Ishikawa (cell line): ENCODE data around the gene HTD2.

Experiments used
- CEBPB ChIP-seq: IDR thresholded peaks from 2 replicates; pipeline ENCODE4 v1.6.1; 2012
- CREB1 ChIP-seq: IDR thresholded peaks from 2 replicates; pipeline ENCODE4 v1.6.1; 2012; ENCODE audit warnings: low read depth
- EP300 ChIP-seq: IDR thresholded peaks from 2 replicates; pipeline ENCODE4 v1.6.1; 2012; ENCODE audit warnings: borderline replicate concordance
- FOXM1 ChIP-seq: IDR thresholded peaks from 2 replicates; pipeline ENCODE4 v1.6.1; 2012; ENCODE audit warnings: low read depth, borderline replicate concordance
- NFIC ChIP-seq: IDR thresholded peaks from 2 replicates; pipeline ENCODE4 v1.6.1; 2012
- RAD21 ChIP-seq: IDR thresholded peaks from 2 replicates; pipeline ENCODE4 v1.6.1; 2012; ENCODE audit warnings: low read depth
- REST ChIP-seq: IDR thresholded peaks from 2 replicates; pipeline ENCODE4 v1.6.1; 2012; ENCODE audit warnings: low read depth, mild to moderate bottlenecking
- TAF1 ChIP-seq: IDR thresholded peaks from 2 replicates; pipeline ENCODE4 v1.6.1; 2012; ENCODE audit warnings: low read depth, mild to moderate bottlenecking
- TCF12 ChIP-seq: IDR thresholded peaks from 2 replicates; pipeline ENCODE4 v1.6.1; 2012; ENCODE audit warnings: low read depth
- TEAD4 ChIP-seq: IDR thresholded peaks from 2 replicates; pipeline ENCODE4 v1.6.1; 2012
- USF1 ChIP-seq: IDR thresholded peaks from 2 replicates; pipeline ENCODE4 v1.6.1; 2012
- YY1 ChIP-seq: IDR thresholded peaks from 2 replicates; pipeline ENCODE4 v1.6.1; 2012; ENCODE audit warnings: low read depth
- ZBTB7A ChIP-seq: IDR thresholded peaks from 2 replicates; pipeline ENCODE4 v1.6.1; 2012; ENCODE audit warnings: low read depth
- TF ChIP-seq, protein P1 (sequence below): IDR thresholded peaks from 2 replicates; pipeline ENCODE4 v1.6.1; 2012

DNA sequence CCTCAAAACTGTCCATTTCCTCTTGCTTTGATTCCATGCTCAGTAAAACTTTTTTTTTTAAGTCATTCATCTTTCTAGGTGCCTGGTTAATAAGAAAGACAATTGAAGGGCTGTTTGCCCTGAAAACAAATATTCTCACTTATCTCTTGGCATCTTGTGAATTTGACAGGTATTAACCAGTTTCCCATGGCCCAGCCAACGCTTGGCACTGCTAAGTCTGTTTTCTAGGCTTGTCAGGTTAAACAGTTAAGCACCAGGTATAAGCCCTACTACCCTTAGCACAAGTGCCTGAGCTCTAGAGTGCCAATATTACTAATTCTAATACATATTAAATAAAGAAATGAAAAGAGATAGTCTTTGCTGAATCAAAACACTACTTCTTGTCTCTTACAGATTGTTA lies 62.7 kb downstream of the HTD2 start:
- TF ChIP-seq TCF12 (no peak), EP300 (no peak), CREB1 (no peak), USF1 (no peak), REST (no peak), CEBPB (no peak), NFIC (no peak), TEAD4 (no peak), FOXM1 (no peak), ZBTB7A (no peak), TAF1 (no peak), RAD21 (no peak), YY1 (no peak)
- TF ChIP-seq, protein P1, sequence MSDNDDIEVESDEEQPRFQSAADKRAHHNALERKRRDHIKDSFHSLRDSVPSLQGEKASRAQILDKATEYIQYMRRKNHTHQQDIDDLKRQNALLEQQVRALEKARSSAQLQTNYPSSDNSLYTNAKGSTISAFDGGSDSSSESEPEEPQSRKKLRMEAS: no peak
